BE2C (cell line): Measurements from ENCODE around the gene GTF2A1.

ENCODE experiments used
- DNase-seq: peaks from one replicate; pipeline ENCODE4 v3.0.0-alpha.2; 2020
- H3K27me3 ChIP-seq: fragments of 250-450 bp; sonication (Bioruptor Pico); 2 replicates; pipeline ENCODE4 v1.5.1; 2020; ENCODE audit warnings: mild to moderate bottlenecking
- H3K36me3 ChIP-seq: fragments of 250-450 bp; sonication (Bioruptor Pico); 2 replicates; pipeline ENCODE4 v1.5.1; 2020; ENCODE audit warnings: mild to moderate bottlenecking
- H3K4me1 ChIP-seq: fragments of 250-450 bp; sonication (Bioruptor Pico); 2 replicates; pipeline ENCODE4 v1.5.1; 2020
- H3K4me3 ChIP-seq: 2 replicates; pipeline ENCODE4 v1.5.1; 2011; ENCODE audit warnings: low read depth, low read length
- H3K9me3 ChIP-seq: fragments of 250-450 bp; sonication (Bioruptor Pico); 2 replicates; pipeline ENCODE4 v1.5.1; 2020
- CTCF ChIP-seq: IDR thresholded peaks from 2 replicates; pipeline ENCODE4 v1.5.1; 2012; ENCODE audit warnings: mild to moderate bottlenecking, low read depth, low read length

GTF2A1 gene

GRCh38 chr14:81161749-81162148 is 59.0 kb downstream of the GTF2A1 start:
- Histone ChIP-seq H3K27me3 (no peaks in the 10 kb centered on the region), H3K36me3 (no peaks in the 10 kb centered on the region), H3K4me1 (peaks cover 3% of the 10 kb centered on the region; the same call in 1 of the 2 replicates), H3K4me3 (no peak overlapping the region), H3K9me3 (no peaks in the 10 kb centered on the region)
- DNase-seq = no peak
- no peak for TF ChIP-seq CTCF

- no peaks in the 10 kb centered on the region for H3K9me3 ChIP-seq
- no peaks in the 10 kb centered on the region for H3K27me3 ChIP-seq
- H3K4me1 ChIP-seq = peaks cover 3% of the 10 kb centered on the region; the same call in 1 of the 2 replicates
- DNase-seq = no peak
- H3K4me3 ChIP-seq = no peak overlapping the region
- H3K36me3 ChIP-seq = no peaks in the 10 kb centered on the region
- no peak for TF ChIP-seq CTCF
Measured at GRCh38 chr14:81161088-81161487, 59.7 kb downstream of the GTF2A1 start.

DNA sequence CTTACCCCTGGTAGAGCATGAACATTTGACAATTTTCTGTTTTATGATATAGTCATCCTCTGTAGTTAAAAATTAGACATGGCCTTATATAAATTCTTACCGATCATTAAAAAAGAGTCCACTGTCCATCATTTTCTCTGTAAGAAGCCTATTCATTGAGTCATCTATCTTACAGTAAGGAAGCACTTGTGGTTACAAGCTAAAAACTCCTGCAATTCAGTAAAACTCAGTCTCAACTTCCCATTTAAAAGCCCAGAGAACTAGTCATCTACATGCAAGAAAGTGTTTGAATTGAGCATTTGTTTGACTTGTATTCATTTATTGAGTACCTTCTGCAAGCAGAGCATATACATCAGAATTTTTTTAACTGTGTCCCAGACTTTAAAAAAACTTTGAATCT is 63.3 kb downstream of the GTF2A1 start:
- H3K9me3 ChIP-seq = no peaks in the 10 kb centered on the region
- H3K4me1 ChIP-seq = no peaks in the 10 kb centered on the region
- no peak overlapping the region for H3K4me3 ChIP-seq
- TF ChIP-seq CTCF = no peak
- no peak for DNase-seq
- no peaks in the 10 kb centered on the region for H3K36me3 ChIP-seq
- no peaks in the 10 kb centered on the region for H3K27me3 ChIP-seq

DNA sequence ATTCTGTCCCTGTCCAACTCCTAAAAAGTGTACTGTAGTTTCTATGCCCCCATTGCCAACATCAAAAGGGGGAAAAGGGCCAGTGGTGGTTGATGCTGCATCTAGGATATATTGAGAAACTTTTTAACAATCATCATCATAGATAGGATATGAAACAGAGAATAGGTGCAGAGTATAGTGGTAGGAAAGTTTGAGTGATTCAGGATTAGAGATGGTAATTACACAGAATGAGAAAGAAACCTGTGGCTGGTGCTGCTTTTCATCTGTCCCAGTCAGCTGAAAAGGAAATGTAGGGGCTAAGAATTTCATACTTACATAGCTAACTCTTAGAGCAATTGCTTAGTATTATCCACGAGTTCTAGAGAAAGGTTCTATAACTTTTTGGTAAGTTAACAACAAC is 67.6 kb downstream of the GTF2A1 start:
- H3K27me3 ChIP-seq = no peaks in the 10 kb centered on the region
- H3K4me1 ChIP-seq = no peaks in the 10 kb centered on the region
- TF ChIP-seq CTCF = no peak
- no peak for DNase-seq
- H3K4me3 ChIP-seq = no peak overlapping the region
- no peaks in the 10 kb centered on the region for H3K9me3 ChIP-seq
- H3K36me3 ChIP-seq = no peaks in the 10 kb centered on the region

DNA sequence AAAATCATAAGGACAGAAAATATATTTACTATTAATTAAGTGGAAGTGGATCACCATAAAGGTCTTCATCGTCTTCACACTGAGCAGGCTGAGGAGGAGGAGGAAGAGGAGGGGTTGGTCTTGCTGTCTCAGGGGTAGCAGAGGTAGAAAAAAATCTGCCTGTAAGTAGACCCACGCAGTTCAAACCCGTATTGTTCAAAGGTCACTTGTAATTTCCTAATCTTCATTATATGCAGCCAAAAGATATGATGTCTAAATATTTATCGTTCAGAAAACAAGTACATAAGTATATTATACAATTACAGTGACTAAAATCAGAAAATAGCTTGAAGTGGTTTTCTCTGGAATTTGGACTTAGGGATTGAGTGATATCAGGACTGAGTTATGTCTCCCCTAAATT is 72.1 kb downstream of the GTF2A1 start:
- Histone ChIP-seq H3K27me3 (no peaks in the 10 kb centered on the region), H3K36me3 (no peaks in the 10 kb centered on the region), H3K4me3 (no peak overlapping the region), H3K4me1 (peaks cover 6% of the 10 kb centered on the region; the same call in 1 of the 2 replicates), H3K9me3 (no peaks in the 10 kb centered on the region)
- no peak for TF ChIP-seq CTCF
- no peak for DNase-seq

- TF ChIP-seq CTCF = no peak
- Histone ChIP-seq H3K4me1 (peaks cover 6% of the 10 kb centered on the region; the same call in 1 of the 2 replicates), H3K27me3 (no peaks in the 10 kb centered on the region), H3K4me3 (no peak overlapping the region), H3K9me3 (no peaks in the 10 kb centered on the region), H3K36me3 (no peaks in the 10 kb centered on the region)
- DNase-seq = no peak
Measured at GRCh38 chr14:81147140-81147897, 73.4 kb downstream of the GTF2A1 start.
